ENCODE data around the gene APC2.

DNA sequence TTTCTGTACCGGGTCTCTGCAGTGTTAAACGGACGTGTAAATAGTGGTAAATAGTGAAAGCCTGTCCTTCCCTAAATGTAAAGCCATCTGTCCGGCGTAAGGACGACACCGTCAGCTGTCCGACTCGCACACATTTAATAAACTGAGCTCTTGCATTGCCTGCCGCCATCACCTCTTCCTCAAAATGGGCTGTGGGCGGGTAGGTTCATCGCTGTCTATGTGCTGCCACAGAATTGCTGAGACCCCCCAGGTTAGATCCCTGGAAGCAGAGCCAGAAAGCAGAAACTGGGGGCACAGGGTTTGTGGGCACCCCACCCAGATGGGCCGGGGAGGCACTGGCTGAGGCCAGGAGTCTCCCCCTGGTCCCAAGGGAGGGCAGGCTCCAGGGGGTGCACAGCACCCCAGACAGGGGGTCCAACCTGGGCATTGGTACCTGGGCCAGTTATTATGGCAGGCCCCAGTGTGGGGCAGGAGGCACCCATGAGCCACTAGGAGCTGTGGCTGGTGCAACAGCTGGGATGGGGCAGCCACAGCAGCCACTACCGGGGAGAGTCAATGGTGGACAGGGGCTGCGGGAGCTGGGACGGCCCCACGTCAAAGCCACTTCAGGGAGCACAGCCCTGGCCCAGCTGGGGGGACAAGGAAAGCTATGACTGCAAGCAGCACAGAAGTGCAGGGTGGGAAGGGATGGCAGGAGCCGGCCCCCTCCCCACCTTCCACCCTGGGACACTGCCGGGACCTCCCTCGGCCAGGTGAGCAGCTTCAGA lies 23.3 kb downstream of the APC2 start:
- TF ChIP-seq, protein P1, sequence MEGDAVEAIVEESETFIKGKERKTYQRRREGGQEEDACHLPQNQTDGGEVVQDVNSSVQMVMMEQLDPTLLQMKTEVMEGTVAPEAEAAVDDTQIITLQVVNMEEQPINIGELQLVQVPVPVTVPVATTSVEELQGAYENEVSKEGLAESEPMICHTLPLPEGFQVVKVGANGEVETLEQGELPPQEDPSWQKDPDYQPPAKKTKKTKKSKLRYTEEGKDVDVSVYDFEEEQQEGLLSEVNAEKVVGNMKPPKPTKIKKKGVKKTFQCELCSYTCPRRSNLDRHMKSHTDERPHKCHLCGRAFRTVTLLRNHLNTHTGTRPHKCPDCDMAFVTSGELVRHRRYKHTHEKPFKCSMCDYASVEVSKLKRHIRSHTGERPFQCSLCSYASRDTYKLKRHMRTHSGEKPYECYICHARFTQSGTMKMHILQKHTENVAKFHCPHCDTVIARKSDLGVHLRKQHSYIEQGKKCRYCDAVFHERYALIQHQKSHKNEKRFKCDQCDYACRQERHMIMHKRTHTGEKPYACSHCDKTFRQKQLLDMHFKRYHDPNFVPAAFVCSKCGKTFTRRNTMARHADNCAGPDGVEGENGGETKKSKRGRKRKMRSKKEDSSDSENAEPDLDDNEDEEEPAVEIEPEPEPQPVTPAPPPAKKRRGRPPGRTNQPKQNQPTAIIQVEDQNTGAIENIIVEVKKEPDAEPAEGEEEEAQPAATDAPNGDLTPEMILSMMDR (IDR thresholded peaks at IDR 0.05; ENCODE audit: low read depth, low read length, poor library complexity, severe bottlenecking) = no peak
- TF ChIP-seq EZH2phosphoT487 (IDR thresholded peaks at IDR 0.05; ENCODE audit: borderline replicate concordance, low read length) = no peak

Data from DOHH2 (cell line).